GM21390 (cell line): Measurements from ENCODE around the gene COL9A1.

ENCODE experiments used
- ATAC-seq: cut with Tn5 transposase; IDR thresholded peaks from one replicate; pipeline ENCODE4 v1.9.1; 2021; ENCODE audit not compliant: unreplicated experiment

The COL9A1 gene

GRCh38 chr6:70289299-70289698 is 13.6 kb downstream of the COL9A1 start:
- no peak for ATAC-seq

GRCh38 chr6:70286905-70287304 is 16.0 kb downstream of the COL9A1 start:
- no peak for ATAC-seq

- ATAC-seq, result no peak
Measured at GRCh38 chr6:70285201-70285600, 17.7 kb downstream of the COL9A1 start.

- ATAC-seq, result no peak
Measured at GRCh38 chr6:70282919-70283461, 19.9 kb downstream of the COL9A1 start.

- ATAC-seq, result no peak
Measured at GRCh38 chr6:70282312-70282918, 20.5 kb downstream of the COL9A1 start.

GRCh38 chr6:70281923-70282311 is 21.0 kb downstream of the COL9A1 start:
- no peak for ATAC-seq

GRCh38 chr6:70280400-70280853 is 22.5 kb downstream of the COL9A1 start:
- ATAC-seq, result no peak

GRCh38 chr6:70277470-70277869 is 25.4 kb downstream of the COL9A1 start:
- ATAC-seq, result no peak

GRCh38 chr6:70274338-70274737 is 28.5 kb downstream of the COL9A1 start:
- no peak for ATAC-seq

GRCh38 chr6:70272071-70272470 is 30.8 kb downstream of the COL9A1 start:
- no peak for ATAC-seq

GRCh38 chr6:70270287-70271005 is 32.4 kb downstream of the COL9A1 start:
- ATAC-seq, result no peak

GRCh38 chr6:70266142-70266541 is 36.7 kb downstream of the COL9A1 start:
- no peak for ATAC-seq

GRCh38 chr6:70264306-70264705 is 38.6 kb downstream of the COL9A1 start:
- ATAC-seq, result no peak

GRCh38 chr6:70258483-70258882 is 44.4 kb downstream of the COL9A1 start:
- no peak for ATAC-seq

GRCh38 chr6:70257768-70258273 is 45.1 kb downstream of the COL9A1 start:
- ATAC-seq, result no peak

GRCh38 chr6:70254784-70255183 is 48.1 kb downstream of the COL9A1 start:
- ATAC-seq, result no peak

- no peak for ATAC-seq
Measured at GRCh38 chr6:70253923-70254322, 49.0 kb downstream of the COL9A1 start.

- no peak for ATAC-seq
Measured at GRCh38 chr6:70252604-70253003, 50.3 kb downstream of the COL9A1 start.

GRCh38 chr6:70246118-70246517 is 56.8 kb downstream of the COL9A1 start:
- no peak for ATAC-seq

GRCh38 chr6:70241991-70242420 is 60.9 kb downstream of the COL9A1 start:
- no peak for ATAC-seq

- ATAC-seq, result no peak
Measured at GRCh38 chr6:70241031-70241430, 61.9 kb downstream of the COL9A1 start.

GRCh38 chr6:70236343-70236742 is 66.5 kb downstream of the COL9A1 start:
- no peak for ATAC-seq
